HEK293 (cell line): ENCODE data around the gene GTSF1L.

Experiments used
- CTCF ChIA-PET: fragments of 350-600 bp; formaldehyde crosslinking; extraction: SDS; loops from one replicate; lab custom pipeline; 2021; ENCODE audit warnings: antibody characterized with exemption; lab: Yijun Ruan, JAX
- POLR2A ChIA-PET: fragments of 300-600 bp; formaldehyde crosslinking; extraction: SDS; loops from one replicate; lab custom pipeline; 2020; ENCODE audit warnings: antibody characterized with exemption, inconsistent platforms; lab: Yijun Ruan, JAX
- H3K27ac ChIP-seq: fragments of 200-500 bp; sonication (Bioruptor generic); 2 replicates; pipeline ENCODE4 v1.5.1; 2014; ENCODE audit warnings: low read depth, low read length, control low read depth, inconsistent platforms; ENCODE audit errors: extremely low read depth
- H3K36me3 ChIP-seq, 2 experiments: fragments of 200-500 bp in 1 of 2; sonication (Bioruptor generic) in 1 of 2; 1 replicate in 1 of 2; 2 replicates in 1 of 2; pipeline ENCODE4 v1.5.1; 2014 to 2017; ENCODE audit warnings: inconsistent platforms in 2 of 2, low read length in 2 of 2; ENCODE audit not compliant: control insufficient read depth in 2 of 2, insufficient read depth in 1 of 2
- H3K4me1 ChIP-seq: fragments of 200-500 bp; sonication (Bioruptor generic); 2 replicates; pipeline ENCODE4 v1.5.1; 2014; ENCODE audit warnings: mild to moderate bottlenecking, low read length, inconsistent platforms; ENCODE audit not compliant: control insufficient read depth, insufficient read depth
- H3K4me3 ChIP-seq: 2 replicates; pipeline ENCODE4 v1.5.1; 2011; ENCODE audit warnings: low read depth, mild to moderate bottlenecking, control low read depth, low read length, moderate library complexity
- H3K9me3 ChIP-seq: fragments of 200-500 bp; sonication (Bioruptor generic); 2 replicates; pipeline ENCODE4 v1.5.1; 2014; ENCODE audit warnings: low read depth, low read length, inconsistent platforms; ENCODE audit not compliant: control insufficient read depth, insufficient read depth
- BCL11A ChIP-seq: fragments of 450-650 bp; formaldehyde crosslinking; IDR thresholded peaks from 2 replicates; pipeline ENCODE4 v1.5.1; 2016; ENCODE audit warnings: low read depth, missing biosample characterization, missing genetic modification characterization
- GLIS2 ChIP-seq: fragments of 450-650 bp; formaldehyde crosslinking; IDR thresholded peaks from 2 replicates; pipeline ENCODE4 v1.5.1; 2016; ENCODE audit warnings: missing biosample characterization, missing genetic modification characterization
- KLF1 ChIP-seq: fragments of 450-650 bp; formaldehyde crosslinking; IDR thresholded peaks from 2 replicates; pipeline ENCODE4 v1.5.1; 2016; ENCODE audit warnings: missing biosample characterization, missing genetic modification characterization
- KLF7 ChIP-seq: fragments of 450-650 bp; formaldehyde crosslinking; IDR thresholded peaks from 2 replicates; pipeline ENCODE4 v1.5.1; 2016; ENCODE audit warnings: missing biosample characterization, missing genetic modification characterization, borderline replicate concordance
- SCRT2 ChIP-seq: fragments of 450-650 bp; formaldehyde crosslinking; IDR thresholded peaks from 2 replicates; pipeline ENCODE4 v1.5.1; 2016; ENCODE audit warnings: missing biosample characterization, missing genetic modification characterization
- SP2 ChIP-seq: fragments of 450-650 bp; formaldehyde crosslinking; IDR thresholded peaks from 2 replicates; pipeline ENCODE4 v1.5.1; 2016; ENCODE audit warnings: missing biosample characterization, missing genetic modification characterization
- ZBTB20 ChIP-seq: fragments of 450-650 bp; formaldehyde crosslinking; IDR thresholded peaks from 2 replicates; pipeline ENCODE4 v1.5.1; 2016; ENCODE audit warnings: missing biosample characterization, missing genetic modification characterization
- ZIC2 ChIP-seq: fragments of 450-650 bp; formaldehyde crosslinking; IDR thresholded peaks from 2 replicates; pipeline ENCODE4 v1.5.1; 2016; ENCODE audit warnings: missing biosample characterization, missing genetic modification characterization
- ZNF214 ChIP-seq: fragments of 450-650 bp; formaldehyde crosslinking; IDR thresholded peaks from 2 replicates; pipeline ENCODE4 v1.5.1; 2017; ENCODE audit warnings: missing biosample characterization, mild to moderate bottlenecking, missing genetic modification characterization, borderline replicate concordance
- ZNF248 ChIP-seq: fragments of 450-650 bp; formaldehyde crosslinking; IDR thresholded peaks from 2 replicates; pipeline ENCODE4 v1.5.1; 2017; ENCODE audit warnings: missing biosample characterization, missing genetic modification characterization
- ZNF350 ChIP-seq: fragments of 450-650 bp; formaldehyde crosslinking; IDR thresholded peaks from 2 replicates; pipeline ENCODE4 v1.5.0; 2017; ENCODE audit warnings: missing biosample characterization, mild to moderate bottlenecking, missing genetic modification characterization
- ZNF555 ChIP-seq: fragments of 450-650 bp; formaldehyde crosslinking; conservative IDR thresholded peaks from 2 replicates; pipeline ENCODE4 v1.5.1; 2017; ENCODE audit warnings: missing biosample characterization, mild to moderate bottlenecking, missing genetic modification characterization, inconsistent platforms
- ZNF600 ChIP-seq: fragments of 450-650 bp; formaldehyde crosslinking; IDR thresholded peaks from 2 replicates; pipeline ENCODE4 v1.5.1; 2016; ENCODE audit warnings: missing biosample characterization, missing genetic modification characterization
- ZNF76 ChIP-seq: fragments of 450-650 bp; formaldehyde crosslinking; IDR thresholded peaks from 2 replicates; pipeline ENCODE4; 2016; ENCODE audit warnings: low read depth, missing biosample characterization, missing genetic modification characterization, borderline replicate concordance
- TF ChIP-seq, protein P1 (sequence below): fragments of 450-650 bp; formaldehyde crosslinking; IDR thresholded peaks from 2 replicates; pipeline ENCODE4 v1.5.1; 2016; ENCODE audit warnings: missing biosample characterization, missing genetic modification characterization
- TF ChIP-seq, protein P2 (sequence below): fragments of 450-650 bp; formaldehyde crosslinking; IDR thresholded peaks from 2 replicates; pipeline ENCODE4 v1.5.1; 2017; ENCODE audit warnings: missing biosample characterization, missing genetic modification characterization
- TF ChIP-seq, protein P3 (sequence below): fragments of 450-650 bp; IDR thresholded peaks from 2 replicates; pipeline ENCODE4 v1.5.1; 2018; ENCODE audit warnings: missing biosample characterization, mild to moderate bottlenecking, missing genetic modification characterization

Gene GTSF1L

DNA sequence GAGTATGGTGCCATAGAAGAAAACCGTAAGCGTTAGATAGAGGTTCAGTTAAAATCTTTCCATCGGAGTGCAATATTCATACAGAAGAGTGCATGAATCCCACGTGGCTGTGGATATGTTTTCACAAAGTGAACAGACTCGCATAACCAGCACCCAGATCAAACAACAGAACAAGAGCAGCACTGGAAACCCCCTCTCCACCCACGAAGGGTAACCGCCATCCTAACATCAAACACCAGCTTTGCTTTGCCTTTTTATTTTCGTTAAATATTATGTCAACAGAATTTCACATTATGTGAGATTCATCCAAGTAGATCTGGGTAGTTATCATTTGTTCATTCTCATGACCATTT lies 4.7 kb downstream of the GTSF1L start:
- Histone ChIP-seq H3K4me1 (no peaks in the 10 kb centered on the region), H3K9me3 (no peaks in the 10 kb centered on the region), H3K36me3 (peaks cover 0 to 8% of the 10 kb centered on the region in 2 experiments; a peak in 2 of 3 replicates), H3K27ac (no peak overlapping the region), H3K4me3 (no peak overlapping the region)
- CTCF ChIA-PET: interaction anchor here (0.7 kb wide), 1 partner anchor 14 kb away, joined by 4 read pairs; no protein-coding TSS in a partner anchor
- TF ChIP-seq, protein P1, sequence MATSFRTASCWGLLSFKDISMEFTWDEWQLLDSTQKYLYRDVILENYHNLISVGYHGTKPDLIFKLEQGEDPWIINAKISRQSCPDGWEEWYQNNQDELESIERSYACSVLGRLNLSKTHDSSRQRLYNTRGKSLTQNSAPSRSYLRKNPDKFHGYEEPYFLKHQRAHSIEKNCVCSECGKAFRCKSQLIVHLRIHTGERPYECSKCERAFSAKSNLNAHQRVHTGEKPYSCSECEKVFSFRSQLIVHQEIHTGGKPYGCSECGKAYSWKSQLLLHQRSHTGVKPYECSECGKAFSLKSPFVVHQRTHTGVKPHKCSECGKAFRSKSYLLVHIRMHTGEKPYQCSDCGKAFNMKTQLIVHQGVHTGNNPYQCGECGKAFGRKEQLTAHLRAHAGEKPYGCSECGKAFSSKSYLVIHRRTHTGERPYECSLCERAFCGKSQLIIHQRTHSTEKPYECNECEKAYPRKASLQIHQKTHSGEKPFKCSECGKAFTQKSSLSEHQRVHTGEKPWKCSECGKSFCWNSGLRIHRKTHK (tag by site-specific recombination): no peak
- no peak for TF ChIP-seq ZNF214 (tag by site-specific recombination)
- no peak for TF ChIP-seq KLF7 (tag by site-specific recombination)
- TF ChIP-seq, protein P2, sequence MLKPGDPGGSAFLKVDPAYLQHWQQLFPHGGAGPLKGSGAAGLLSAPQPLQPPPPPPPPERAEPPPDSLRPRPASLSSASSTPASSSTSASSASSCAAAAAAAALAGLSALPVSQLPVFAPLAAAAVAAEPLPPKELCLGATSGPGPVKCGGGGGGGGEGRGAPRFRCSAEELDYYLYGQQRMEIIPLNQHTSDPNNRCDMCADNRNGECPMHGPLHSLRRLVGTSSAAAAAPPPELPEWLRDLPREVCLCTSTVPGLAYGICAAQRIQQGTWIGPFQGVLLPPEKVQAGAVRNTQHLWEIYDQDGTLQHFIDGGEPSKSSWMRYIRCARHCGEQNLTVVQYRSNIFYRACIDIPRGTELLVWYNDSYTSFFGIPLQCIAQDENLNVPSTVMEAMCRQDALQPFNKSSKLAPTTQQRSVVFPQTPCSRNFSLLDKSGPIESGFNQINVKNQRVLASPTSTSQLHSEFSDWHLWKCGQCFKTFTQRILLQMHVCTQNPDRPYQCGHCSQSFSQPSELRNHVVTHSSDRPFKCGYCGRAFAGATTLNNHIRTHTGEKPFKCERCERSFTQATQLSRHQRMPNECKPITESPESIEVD (tag by site-specific recombination): no peak
- TF ChIP-seq ZNF76 (tag by site-specific recombination): no peak
- POLR2A ChIA-PET: no interaction called here

DNA sequence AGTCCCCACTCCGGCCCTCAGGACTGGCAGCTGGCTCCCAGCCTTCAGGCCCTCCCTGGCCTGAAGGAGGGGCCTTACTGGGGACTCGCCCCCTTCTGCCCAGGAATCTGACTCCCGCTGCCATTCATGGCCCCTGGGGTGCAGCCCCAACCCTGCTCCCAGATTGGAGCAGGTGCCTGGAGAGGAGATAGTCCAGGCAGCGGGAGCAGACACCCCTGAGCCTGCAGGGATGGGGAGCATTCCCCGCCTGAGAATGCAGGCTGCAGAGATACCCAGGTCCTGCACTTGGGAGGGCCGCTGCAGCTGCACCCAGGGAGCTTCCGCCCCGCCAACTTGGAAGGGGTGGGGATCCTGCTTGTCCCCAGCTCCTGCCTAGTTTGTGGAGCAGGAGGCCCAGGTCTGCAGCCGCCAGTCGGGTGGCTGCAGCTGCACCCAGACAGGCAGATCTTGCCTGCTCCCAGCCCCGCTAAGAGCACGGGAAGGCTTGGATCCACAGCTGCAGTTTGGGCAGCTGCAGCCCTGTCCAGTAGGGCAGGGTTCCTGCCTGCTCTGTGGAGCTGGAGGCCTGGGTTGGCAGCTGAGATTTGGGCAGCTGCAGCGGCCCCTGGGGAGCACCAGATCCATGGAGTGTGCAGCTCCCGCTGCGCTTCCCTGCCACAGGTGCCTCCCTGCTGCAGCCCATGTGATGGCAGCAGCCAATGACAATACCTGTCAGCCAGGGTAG lies 5.2 kb downstream of the GTSF1L start:
- H3K27ac ChIP-seq: no peak overlapping the region
- H3K9me3 ChIP-seq: no peaks in the 10 kb centered on the region
- no peak overlapping the region for H3K4me3 ChIP-seq
- ChIA-PET POLR2A (interaction anchor here (0.6 kb wide), 1 partner anchor 74 kb away, joined by 3 read pairs; no protein-coding TSS in a partner anchor), CTCF (interaction anchor here (0.6 to 0.7 kb wide), 2 partner anchors 13 to 59 kb away, joined by 3 to 4 read pairs; no protein-coding TSS in a partner anchor)
- TF ChIP-seq ZIC2 (tag by site-specific recombination): peak; percentile 75; the same call in 1 of the 2 replicates
- peak; percentile 30; the same call in 1 of the 2 replicates for TF ChIP-seq KLF1 (tag by site-specific recombination)
- no peak for TF ChIP-seq ZNF248 (tag by site-specific recombination)
- TF ChIP-seq ZNF555: no peak
- peak; percentile 44; the same call in 1 of the 2 replicates for TF ChIP-seq ZBTB20 (tag by site-specific recombination)
- TF ChIP-seq GLIS2 (tag by site-specific recombination): 0 out of 2 replicates have a peak, but pooled peaks have one; percentile 26
- TF ChIP-seq ZNF350: no peak
- TF ChIP-seq, protein P3, sequence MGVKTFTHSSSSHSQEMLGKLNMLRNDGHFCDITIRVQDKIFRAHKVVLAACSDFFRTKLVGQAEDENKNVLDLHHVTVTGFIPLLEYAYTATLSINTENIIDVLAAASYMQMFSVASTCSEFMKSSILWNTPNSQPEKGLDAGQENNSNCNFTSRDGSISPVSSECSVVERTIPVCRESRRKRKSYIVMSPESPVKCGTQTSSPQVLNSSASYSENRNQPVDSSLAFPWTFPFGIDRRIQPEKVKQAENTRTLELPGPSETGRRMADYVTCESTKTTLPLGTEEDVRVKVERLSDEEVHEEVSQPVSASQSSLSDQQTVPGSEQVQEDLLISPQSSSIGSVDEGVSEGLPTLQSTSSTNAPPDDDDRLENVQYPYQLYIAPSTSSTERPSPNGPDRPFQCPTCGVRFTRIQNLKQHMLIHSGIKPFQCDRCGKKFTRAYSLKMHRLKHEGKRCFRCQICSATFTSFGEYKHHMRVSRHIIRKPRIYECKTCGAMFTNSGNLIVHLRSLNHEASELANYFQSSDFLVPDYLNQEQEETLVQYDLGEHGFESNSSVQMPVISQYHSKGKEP: peak; percentile 30; the same call in 1 of the 2 replicates
- no peak for TF ChIP-seq BCL11A (tag by site-specific recombination)
- TF ChIP-seq SP2 (tag by site-specific recombination): 0 out of 2 replicates have a peak, but pooled peaks have one; percentile 18
- TF ChIP-seq SCRT2 (tag by site-specific recombination): peak; percentile 43
- TF ChIP-seq ZNF600: peak; percentile 29; the same call in 1 of the 2 replicates
- no peaks in the 10 kb centered on the region for H3K4me1 ChIP-seq
- peaks cover 0 to 12% of the 10 kb centered on the region in 2 experiments; a peak in 2 of 3 replicates for H3K36me3 ChIP-seq
